Measurements from ENCODE around the gene HEMGN. TPM values are rescaled to one million over a fixed set of nuclear protein-coding genes. Genes with fewer than 3 reads are reported as not detected.
"Not testable (repeated sequence)": the region's sequence is repeated elsewhere in the genome, so short reads cannot be mapped to it uniquely, and the experiment has no call there.

The HEMGN gene
- total RNA-seq, 1 donor from 2014 or later: not detected

DNA sequence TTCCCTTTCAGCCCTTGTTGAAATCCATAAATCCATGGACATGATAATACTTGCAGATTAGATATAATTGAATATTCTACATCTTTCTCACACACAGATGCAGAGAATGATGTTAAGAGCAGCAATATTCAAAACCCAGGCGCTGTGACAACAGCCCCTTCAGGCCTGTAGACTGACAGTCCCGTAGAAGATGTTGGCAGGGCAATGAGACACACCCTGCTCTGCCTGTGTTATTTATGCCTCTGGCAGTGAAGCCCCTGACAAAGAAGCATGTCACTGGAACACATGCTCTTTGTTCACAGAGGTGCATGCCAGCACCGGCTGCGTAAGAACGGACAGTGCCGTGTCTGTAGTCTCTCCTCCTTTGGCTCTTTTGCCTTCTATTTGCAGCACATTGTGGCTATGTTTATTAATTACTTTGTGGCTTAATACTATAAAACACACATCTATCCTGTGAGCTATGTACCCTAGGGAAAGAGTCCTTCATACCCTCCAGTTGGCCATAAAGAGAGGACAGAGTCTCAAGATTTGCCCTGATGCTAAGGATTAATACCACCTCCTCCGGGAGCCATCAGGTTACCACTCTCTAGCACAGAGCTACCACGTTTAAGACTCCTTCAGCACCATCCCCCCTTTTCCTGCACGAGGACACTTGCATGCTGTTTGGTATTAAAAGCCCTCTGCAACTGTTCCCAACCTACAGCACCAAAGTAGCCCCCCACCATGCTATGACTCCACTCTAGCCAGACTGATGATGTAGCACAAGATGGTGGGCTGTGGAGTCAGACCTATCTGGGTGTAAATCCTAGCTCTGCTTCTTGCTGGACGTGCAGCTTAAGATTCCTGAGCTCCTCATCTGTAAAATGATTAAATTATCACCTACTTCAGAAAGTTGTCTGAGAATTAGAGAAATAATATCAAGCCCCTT lies 43.2 kb upstream of the HEMGN start:
- H3K4me3 ChIP-seq: no peak overlapping the region
- intact Hi-C loops (cut with DNase I): loop anchor here (5.0 to 10.0 kb wide), 2 partner anchors 56 to 76 kb away; partner anchors contain the start of genes NANS and TRMO
- H3K4me1 ChIP-seq: peaks cover 42% of the 10 kb centered on the region
- no peak for DNase-seq (ENCODE audit: extremely low spot score in 2 of 2)
- H3K27me3 ChIP-seq: no peaks in the 10 kb centered on the region
- no peak for TF ChIP-seq POLR2A (IDR thresholded peaks at IDR 0.05)
- TF ChIP-seq POLR2AphosphoS5 (IDR thresholded peaks at IDR 0.05; ENCODE audit: insufficient read depth in 1 of 2, low read depth in 1 of 2): no peak
- TF ChIP-seq, protein P1, sequence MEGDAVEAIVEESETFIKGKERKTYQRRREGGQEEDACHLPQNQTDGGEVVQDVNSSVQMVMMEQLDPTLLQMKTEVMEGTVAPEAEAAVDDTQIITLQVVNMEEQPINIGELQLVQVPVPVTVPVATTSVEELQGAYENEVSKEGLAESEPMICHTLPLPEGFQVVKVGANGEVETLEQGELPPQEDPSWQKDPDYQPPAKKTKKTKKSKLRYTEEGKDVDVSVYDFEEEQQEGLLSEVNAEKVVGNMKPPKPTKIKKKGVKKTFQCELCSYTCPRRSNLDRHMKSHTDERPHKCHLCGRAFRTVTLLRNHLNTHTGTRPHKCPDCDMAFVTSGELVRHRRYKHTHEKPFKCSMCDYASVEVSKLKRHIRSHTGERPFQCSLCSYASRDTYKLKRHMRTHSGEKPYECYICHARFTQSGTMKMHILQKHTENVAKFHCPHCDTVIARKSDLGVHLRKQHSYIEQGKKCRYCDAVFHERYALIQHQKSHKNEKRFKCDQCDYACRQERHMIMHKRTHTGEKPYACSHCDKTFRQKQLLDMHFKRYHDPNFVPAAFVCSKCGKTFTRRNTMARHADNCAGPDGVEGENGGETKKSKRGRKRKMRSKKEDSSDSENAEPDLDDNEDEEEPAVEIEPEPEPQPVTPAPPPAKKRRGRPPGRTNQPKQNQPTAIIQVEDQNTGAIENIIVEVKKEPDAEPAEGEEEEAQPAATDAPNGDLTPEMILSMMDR (IDR thresholded peaks at IDR 0.05): no peak
- H3K27ac ChIP-seq: peak overlapping the region; percentile 100
- H3K9me3 ChIP-seq: no peaks in the 10 kb centered on the region
- no peaks in the 10 kb centered on the region for H3K36me3 ChIP-seq

DNA sequence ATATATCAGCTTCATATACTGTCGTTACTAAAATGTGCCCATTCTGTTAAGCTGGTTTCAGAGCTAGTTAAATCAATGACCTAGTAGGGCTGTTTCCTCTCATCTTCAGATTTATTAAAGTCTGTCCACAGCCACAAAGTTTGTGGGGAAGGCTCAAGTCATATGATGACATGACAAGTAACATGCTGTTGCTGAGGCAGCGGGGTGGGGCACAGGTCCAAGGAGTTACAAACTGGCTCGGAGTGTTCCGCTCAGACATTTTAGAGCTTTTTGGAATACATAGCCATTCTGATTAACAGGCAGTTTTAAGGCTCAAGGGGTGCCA lies 42.5 kb upstream of the HEMGN start:
- peak overlapping the region; percentile 100 for H3K27ac ChIP-seq
- intact Hi-C loops (cut with DNase I): loop anchor here (5.0 to 10.0 kb wide), 2 partner anchors 56 to 77 kb away; partner anchors contain the start of genes NANS and TRMO
- no peaks in the 10 kb centered on the region for H3K9me3 ChIP-seq
- TF ChIP-seq POLR2AphosphoS5 (IDR thresholded peaks at IDR 0.05; ENCODE audit: insufficient read depth in 1 of 2, low read depth in 1 of 2): no peak
- TF ChIP-seq, protein P1 (IDR thresholded peaks at IDR 0.05): no peak
- no peak for TF ChIP-seq POLR2A (IDR thresholded peaks at IDR 0.05)
- H3K4me3 ChIP-seq: no peak overlapping the region
- DNase-seq (ENCODE audit: extremely low spot score in 2 of 2): no peak
- H3K27me3 ChIP-seq: no peaks in the 10 kb centered on the region
- H3K36me3 ChIP-seq: no peaks in the 10 kb centered on the region
- peaks cover 34% of the 10 kb centered on the region for H3K4me1 ChIP-seq

DNA sequence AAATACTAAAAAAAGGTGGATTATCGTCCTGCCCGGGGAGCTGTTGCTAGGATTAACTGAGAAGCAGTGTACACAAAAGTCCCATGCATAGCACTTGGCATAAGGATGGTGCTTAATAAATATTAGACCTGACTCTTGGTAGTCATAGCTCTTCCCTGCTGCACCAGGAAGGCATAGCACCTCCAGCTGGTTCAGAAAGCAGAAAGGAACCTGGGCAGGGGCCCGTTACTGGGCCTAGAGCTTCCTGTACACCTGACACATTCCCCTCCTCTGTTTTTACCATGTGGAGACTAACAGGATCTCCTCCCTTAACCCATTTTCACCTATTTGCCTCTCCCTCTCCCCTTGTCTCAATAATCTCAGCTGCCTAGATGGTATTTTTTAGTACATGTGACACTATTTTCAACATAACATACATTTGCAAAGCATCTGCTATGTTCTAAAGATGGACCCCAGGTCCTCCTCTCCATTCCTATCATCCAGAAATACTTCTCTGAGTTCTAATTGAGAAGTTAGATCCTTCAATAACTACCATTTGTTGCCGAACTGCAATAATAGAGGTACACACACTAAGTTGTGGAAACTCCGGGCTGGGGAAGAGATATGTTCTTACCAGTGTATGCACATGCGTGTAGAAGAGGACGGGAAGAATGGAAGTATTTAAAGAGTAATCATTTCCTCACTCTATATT lies 42.0 kb upstream of the HEMGN start:
- Histone ChIP-seq H3K27me3 (no peaks in the 10 kb centered on the region), H3K4me1 (peaks cover 29% of the 10 kb centered on the region), H3K9me3 (no peaks in the 10 kb centered on the region), H3K36me3 (no peaks in the 10 kb centered on the region), H3K4me3 (no peak overlapping the region), H3K27ac (peak overlapping the region; percentile 100)
- intact Hi-C loops (cut with DNase I): loop anchor here (5.0 to 10.0 kb wide), 2 partner anchors 55 to 77 kb away; partner anchors contain the start of genes NANS and TRMO
- TF ChIP-seq POLR2A (IDR thresholded peaks at IDR 0.05): no peak
- TF ChIP-seq, protein P1 (IDR thresholded peaks at IDR 0.05): no peak
- no peak for TF ChIP-seq POLR2AphosphoS5 (IDR thresholded peaks at IDR 0.05; ENCODE audit: insufficient read depth in 1 of 2, low read depth in 1 of 2)
- DNase-seq (ENCODE audit: extremely low spot score in 2 of 2): no peak

DNA sequence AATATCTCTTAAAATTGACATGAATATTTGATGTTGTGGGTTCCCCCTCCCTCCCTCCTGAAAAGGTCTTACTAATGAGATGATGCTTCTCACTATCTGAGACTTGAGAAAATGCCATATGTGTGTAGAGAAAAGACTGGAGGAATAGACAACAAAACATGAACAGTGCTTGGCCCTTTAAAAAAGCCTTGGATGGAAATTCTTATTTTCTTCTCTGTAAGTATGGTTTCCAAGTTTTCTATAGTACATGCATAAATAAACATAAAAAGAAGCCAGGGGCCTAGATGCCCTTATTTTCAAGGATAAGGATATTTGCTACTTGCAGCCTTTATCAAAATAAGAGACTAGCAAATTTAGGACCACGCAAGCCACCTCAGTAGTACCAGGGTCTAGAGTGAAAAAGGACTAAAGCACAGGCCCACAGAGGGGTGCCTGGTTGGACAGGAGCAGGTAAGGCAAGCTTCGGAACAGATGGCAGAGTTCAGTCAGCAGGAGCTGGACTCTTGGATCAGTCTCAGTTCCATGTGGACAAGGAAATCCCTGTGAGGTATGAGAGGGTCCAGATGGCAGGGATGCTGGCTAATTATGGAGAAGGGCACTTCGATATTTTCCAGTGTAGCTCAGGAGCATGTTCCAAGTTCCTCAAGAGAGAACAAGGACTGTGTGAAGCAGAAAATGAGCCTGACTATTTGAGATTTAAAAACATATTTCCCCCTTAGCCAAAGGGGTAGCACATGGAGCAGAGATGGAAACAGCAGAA lies 40.6 kb upstream of the HEMGN start:
- no peak for TF ChIP-seq POLR2A (IDR thresholded peaks at IDR 0.05)
- TF ChIP-seq, protein P1 (IDR thresholded peaks at IDR 0.05): no peak
- TF ChIP-seq POLR2AphosphoS5 (IDR thresholded peaks at IDR 0.05; ENCODE audit: insufficient read depth in 1 of 2, low read depth in 1 of 2): no peak
- DNase-seq (ENCODE audit: extremely low spot score in 2 of 2): no peak
- no peaks in the 10 kb centered on the region for H3K27me3 ChIP-seq
- no peak overlapping the region for H3K4me3 ChIP-seq
- no peaks in the 10 kb centered on the region for H3K36me3 ChIP-seq
- no peak overlapping the region for H3K27ac ChIP-seq
- peaks cover 29% of the 10 kb centered on the region for H3K4me1 ChIP-seq
- intact Hi-C loops (cut with DNase I): no loop called here
- H3K9me3 ChIP-seq: no peaks in the 10 kb centered on the region

DNA sequence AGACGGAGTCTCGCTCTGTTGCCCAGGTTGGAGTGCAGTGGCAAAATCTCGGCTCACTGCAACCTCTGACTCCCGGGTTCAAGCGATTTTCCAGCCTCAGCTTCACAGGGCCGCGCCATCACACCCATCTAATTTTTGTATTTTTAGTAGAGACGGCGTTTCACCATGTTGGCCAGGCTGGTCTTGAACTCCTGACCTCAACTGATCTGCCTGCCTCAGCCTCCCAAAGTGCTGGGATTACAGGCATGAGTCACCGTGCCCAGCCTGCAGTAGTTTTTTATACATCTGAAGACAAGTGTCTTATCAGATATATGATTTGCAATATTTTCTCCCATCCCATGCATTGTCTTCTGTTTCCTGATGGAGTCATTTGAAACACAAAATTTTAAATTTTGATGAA lies 38.7 kb upstream of the HEMGN start:
- H3K27me3 ChIP-seq; H3K27ac ChIP-seq; H3K4me3 ChIP-seq; H3K36me3 ChIP-seq; intact Hi-C loops (cut with DNase I); H3K9me3 ChIP-seq; DNase-seq (ENCODE audit: extremely low spot score in 2 of 2): not testable (repeated sequence)
- peaks cover 18% of the 10 kb centered on the region for H3K4me1 ChIP-seq
